ENCODE data around the gene MMP26. TPM values are rescaled to one million over a fixed set of nuclear protein-coding genes. Genes with fewer than 3 reads are reported as not detected.

Gene MMP26
- total RNA-seq, result not detected

- DNase-seq, result no peak
These were observed at the start of gene MMP26 for GRCh38 chr11:4704054-4704789. MMP26 (plus strand) TSS chr11:4704784.

- no peak for DNase-seq
These were observed 45.7 kb upstream of the MMP26 start for GRCh38 chr11:4658629-4659445.

GRCh38 chr11:4662876-4663275, 41.7 kb upstream of the MMP26 start:
- no peak for DNase-seq

GRCh38 chr11:4664183-4664582, 40.4 kb upstream of the MMP26 start:
- no peak for DNase-seq

GRCh38 chr11:4664786-4665185, 39.8 kb upstream of the MMP26 start:
- no peak for DNase-seq

GRCh38 chr11:4665424-4665823, 39.2 kb upstream of the MMP26 start:
- no peak for DNase-seq

- DNase-seq, result no peak
These were observed 32.8 kb upstream of the MMP26 start for GRCh38 chr11:4671741-4672140.

- no peak for DNase-seq
These were observed 32.1 kb upstream of the MMP26 start for GRCh38 chr11:4672470-4672869.

- DNase-seq, result no peak
These were observed 30.8 kb upstream of the MMP26 start for GRCh38 chr11:4673781-4674180.

- DNase-seq, result no peak
These were observed 26.6 kb upstream of the MMP26 start for GRCh38 chr11:4677948-4678347.

GRCh38 chr11:4680341-4680740, 24.2 kb upstream of the MMP26 start:
- DNase-seq, result no peak

GRCh38 chr11:4682623-4683419, 21.8 kb upstream of the MMP26 start:
- no peak for DNase-seq

- DNase-seq, result no peak
These were observed 19.8 kb upstream of the MMP26 start for GRCh38 chr11:4684631-4685285.

- DNase-seq, result no peak
These were observed 9.1 kb upstream of the MMP26 start for GRCh38 chr11:4695442-4695841.

- no peak for DNase-seq
These were observed 7.0 kb upstream of the MMP26 start, which contains the start of gene OR51E2 for GRCh38 chr11:4697585-4697984. OR51E2 (minus strand) TSS chr11:4697853; CDS start chr11:4682711, 15,142 bp downstream.

- no peak for DNase-seq
These were observed 4.7 kb upstream of the MMP26 start for GRCh38 chr11:4699697-4700435.

- no peak for DNase-seq
These were observed 4.2 kb upstream of the MMP26 start for GRCh38 chr11:4700436-4700820.

- DNase-seq, result no peak
These were observed 278 bp downstream of the MMP26 start for GRCh38 chr11:4704790-4705334.

- DNase-seq, result no peak
These were observed 8.7 kb downstream of the MMP26 start for GRCh38 chr11:4713241-4713640.

- DNase-seq, result no peak
These were observed 9.7 kb downstream of the MMP26 start for GRCh38 chr11:4714300-4714699.

Measured in skin of body (tissue), 2 donors.